MM.1S (cell line): Measurements from ENCODE around the gene TCHP.

Experiments used
- DNase-seq: peaks from one replicate; pipeline ENCODE4 v3.0.0-alpha.2; 2015
- H2AFZ ChIP-seq: fragments of 300-600 bp; sonication (generic); 2 replicates; pipeline ENCODE4 v1.6.0; 2016; ENCODE audit warnings: antibody characterized with exemption, low read length
- H3F3A ChIP-seq: fragments of 300-600 bp; sonication (generic); 2 replicates; pipeline ENCODE4 v1.6.1; 2016; ENCODE audit warnings: mild to moderate bottlenecking, antibody characterized with exemption, low read length, moderate library complexity, mixed read lengths; ENCODE audit not compliant: insufficient read depth
- H3K27ac ChIP-seq: fragments of 300-600 bp; sonication (generic); 2 replicates; pipeline ENCODE4 v1.5.1; 2016; ENCODE audit warnings: mild to moderate bottlenecking, low read length
- H3K27me3 ChIP-seq: fragments of 300-600 bp; sonication (generic); replicated peaks from 2 replicates; pipeline ENCODE4 v1.6.0; 2016; ENCODE audit warnings: low read length; ENCODE audit not compliant: insufficient read depth
- H3K36me3 ChIP-seq: fragments of 300-600 bp; sonication (generic); replicated peaks from 2 replicates; pipeline ENCODE4 v1.6.1; 2016; ENCODE audit warnings: mild to moderate bottlenecking, low read length, mixed read lengths; ENCODE audit not compliant: insufficient read depth
- H3K4me1 ChIP-seq: fragments of 300-600 bp; sonication (generic); 2 replicates; pipeline ENCODE4 v1.6.1; 2016; ENCODE audit warnings: low read length, mixed read lengths
- H3K4me2 ChIP-seq: fragments of 300-600 bp; sonication (generic); 2 replicates; pipeline ENCODE4 v1.6.0; 2016; ENCODE audit warnings: low read depth, low read length
- H3K4me3 ChIP-seq: fragments of 300-600 bp; sonication (generic); 2 replicates; pipeline ENCODE4 v1.5.1; 2016; ENCODE audit warnings: low read length, mixed read lengths
- H3K79me2 ChIP-seq: fragments of 300-600 bp; sonication (generic); 2 replicates; pipeline ENCODE4 v1.6.1; 2016; ENCODE audit warnings: mixed run types, low read length, mixed read lengths
- H3K9ac ChIP-seq: fragments of 300-600 bp; sonication (generic); 2 replicates; pipeline ENCODE4 v1.6.1; 2016; ENCODE audit warnings: low read length, mixed read lengths
- H3K9me2 ChIP-seq: fragments of 300-600 bp; sonication (generic); replicated peaks from 2 replicates; pipeline ENCODE4 v1.6.1; 2016; ENCODE audit warnings: mild to moderate bottlenecking, low read length, mixed read lengths; ENCODE audit not compliant: insufficient read depth
- H3K9me3 ChIP-seq: fragments of 300-600 bp; sonication (generic); replicated peaks from 2 replicates; pipeline ENCODE4 v1.6.1; 2016; ENCODE audit warnings: mild to moderate bottlenecking, low read length, mixed read lengths; ENCODE audit not compliant: insufficient read depth
- H4K20me1 ChIP-seq: fragments of 300-600 bp; sonication (generic); 2 replicates; pipeline ENCODE4 v1.6.1; 2016; ENCODE audit warnings: mild to moderate bottlenecking, low read length, moderate library complexity, mixed read lengths; ENCODE audit not compliant: insufficient read depth
- CTCF ChIP-seq: fragments of 300-600 bp; sonication (generic); IDR thresholded peaks from 2 replicates; pipeline ENCODE4 v1.5.1; 2016; ENCODE audit warnings: antibody characterized with exemption, low read length, mixed read lengths
- EZH2 ChIP-seq: fragments of 300-600 bp; sonication (generic); optimal IDR thresholded peaks from 2 replicates; pipeline ENCODE3; 2017; ENCODE audit warnings: low read depth, mild to moderate bottlenecking, antibody characterized with exemption, low read length, mixed read lengths
- EZH2phosphoT487 ChIP-seq: fragments of 300-600 bp; sonication (generic); IDR thresholded peaks from 2 replicates; pipeline ENCODE4 v1.6.1; 2018; ENCODE audit warnings: antibody characterized with exemption, low read length

Gene TCHP

DNA sequence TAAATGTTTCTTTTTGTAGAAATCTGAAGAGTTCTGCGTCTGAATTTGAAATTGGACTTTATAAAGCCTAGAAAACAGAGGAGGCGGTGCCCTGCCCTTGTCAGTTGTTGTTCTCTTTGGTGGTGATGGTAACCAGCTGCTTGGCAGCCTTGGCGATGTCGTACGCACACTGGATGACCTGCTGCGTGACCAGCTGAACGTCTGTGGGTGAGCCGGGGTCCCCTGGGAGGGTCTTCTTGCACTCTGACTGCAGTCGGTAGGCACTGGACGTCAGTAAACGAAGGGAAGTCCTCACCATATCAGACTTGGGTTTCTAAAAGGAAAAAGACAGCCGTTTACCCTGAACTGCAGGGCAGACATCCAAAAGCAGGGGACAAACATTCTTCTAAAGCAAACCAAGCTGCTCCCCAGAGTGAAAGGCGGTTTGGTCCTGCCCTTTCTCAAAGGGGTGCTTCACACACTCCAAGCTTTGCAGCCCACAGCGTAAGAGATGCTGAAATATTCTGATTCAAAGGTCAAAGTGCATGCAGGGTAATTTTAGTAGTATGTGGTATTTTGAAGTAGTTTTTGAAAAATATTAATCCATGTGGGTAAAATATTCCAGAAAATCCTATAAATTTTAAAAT lies 32.9 kb downstream of the TCHP start:
- TF ChIP-seq CTCF (no peak), EZH2 (no peak), EZH2phosphoT487 (no peak)
- no peak overlapping the region for H3K9ac ChIP-seq
- no peak overlapping the region for H3K4me2 ChIP-seq
- H3K4me3 ChIP-seq = no peak overlapping the region
- H2AFZ ChIP-seq = no peak overlapping the region
- no peak for DNase-seq
- no peaks in the 10 kb centered on the region for H3K27me3 ChIP-seq
- no peaks in the 10 kb centered on the region for H3F3A ChIP-seq
- no peak overlapping the region for H3K27ac ChIP-seq
- H3K9me2 ChIP-seq = no peaks in the 10 kb centered on the region
- H3K79me2 ChIP-seq = no peaks in the 10 kb centered on the region
- H3K4me1 ChIP-seq = no peaks in the 10 kb centered on the region
- H3K36me3 ChIP-seq = no peaks in the 10 kb centered on the region
- H3K9me3 ChIP-seq = no peaks in the 10 kb centered on the region
- H4K20me1 ChIP-seq = no peaks in the 10 kb centered on the region

DNA sequence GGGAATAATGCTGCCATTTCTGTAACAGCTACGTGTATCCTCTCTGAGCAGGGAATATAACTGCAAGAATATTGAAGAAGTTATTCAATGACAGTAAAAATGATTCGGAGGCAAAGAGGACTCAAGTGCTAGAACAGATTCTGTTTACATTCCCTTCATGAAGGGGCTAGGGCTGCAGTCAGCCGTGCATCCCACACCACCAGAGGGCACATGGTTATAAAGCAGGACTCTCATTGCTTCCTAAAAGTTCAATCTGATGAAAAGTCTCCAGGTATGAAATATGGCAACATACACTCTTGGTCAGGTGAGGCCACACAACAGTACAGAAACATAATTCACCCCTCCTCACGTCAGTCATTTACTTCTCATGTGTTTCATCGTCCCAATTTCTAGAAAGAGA lies 34.0 kb downstream of the TCHP start:
- H2AFZ ChIP-seq = no peak overlapping the region
- no peak overlapping the region for H3K4me2 ChIP-seq
- H3K9ac ChIP-seq = no peak overlapping the region
- H3K27me3 ChIP-seq = no peaks in the 10 kb centered on the region
- H3K79me2 ChIP-seq = no peaks in the 10 kb centered on the region
- no peaks in the 10 kb centered on the region for H3K36me3 ChIP-seq
- TF ChIP-seq CTCF (no peak), EZH2 (no peak), EZH2phosphoT487 (no peak)
- no peaks in the 10 kb centered on the region for H3K9me3 ChIP-seq
- DNase-seq = no peak
- H3K9me2 ChIP-seq = no peaks in the 10 kb centered on the region
- no peaks in the 10 kb centered on the region for H3K4me1 ChIP-seq
- no peaks in the 10 kb centered on the region for H3F3A ChIP-seq
- H4K20me1 ChIP-seq = no peaks in the 10 kb centered on the region
- H3K4me3 ChIP-seq = no peak overlapping the region
- no peak overlapping the region for H3K27ac ChIP-seq

DNA sequence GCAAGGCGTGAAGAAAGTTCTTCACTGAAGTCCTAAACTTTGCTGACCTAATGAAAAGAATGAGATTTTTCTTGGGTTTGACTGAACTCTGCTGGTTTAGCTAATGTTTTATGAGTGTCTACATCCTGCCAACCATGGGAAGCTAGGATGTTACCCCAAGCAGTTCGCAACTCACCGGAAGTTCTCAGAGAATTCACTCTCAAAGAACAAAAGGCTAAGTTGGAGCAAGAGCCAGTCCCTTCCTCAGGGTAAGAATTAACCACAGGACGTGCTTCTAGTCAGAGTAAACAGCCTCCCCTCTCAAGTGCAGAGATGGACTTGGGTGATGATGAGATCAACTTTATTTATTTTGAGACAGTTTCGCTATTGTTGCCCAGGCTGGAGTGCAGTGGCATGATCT lies 37.3 kb downstream of the TCHP start:
- no peak for TF ChIP-seq EZH2phosphoT487
- TF ChIP-seq EZH2 = no peak
- no peak for TF ChIP-seq CTCF
- Histone ChIP-seq H3K36me3 (no peaks in the 10 kb centered on the region), H3K9me2 (no peaks in the 10 kb centered on the region), H3K9me3 (no peaks in the 10 kb centered on the region), H3K79me2 (no peaks in the 10 kb centered on the region), H4K20me1 (no peaks in the 10 kb centered on the region), H2AFZ (no peak overlapping the region), H3K4me2 (no peak overlapping the region), H3K4me1 (no peaks in the 10 kb centered on the region), H3K4me3 (no peak overlapping the region), H3K27me3 (no peaks in the 10 kb centered on the region), H3K27ac (no peak overlapping the region), H3F3A (no peaks in the 10 kb centered on the region), H3K9ac (no peak overlapping the region)
- no peak for DNase-seq
